Measurements from ENCODE around the gene ING4. TPM values are rescaled to one million over a fixed set of nuclear protein-coding genes. Genes with fewer than 3 reads are reported as not detected.
A peak's percentile ranks its signal among the peaks of the same experiment; 100 is the strongest.

The ING4 gene
- total RNA-seq, 4 donors from 2014 or later = 45.1 to 58.3 (median 49.9) TPM

- Histone ChIP-seq H3K4me1 (peaks cover 13 to 21% (median 18%) of the 10 kb centered on the region in 4 donors), H3K27me3 (peaks cover 4 to 99% (median 46%) of the 10 kb centered on the region in 4 donors), H3K27ac (replicated peaks in 1 of 4) (peak within 1 kb of the TSS in 1 of 4 donors; percentile 20), H3K9me3 (no peaks in the 10 kb centered on the region), H3K4me3 (peak within 1 kb of the TSS; percentile 52 to 78 (median 56)), H3K36me3 (no peaks in the 10 kb centered on the region)
- 0% methylated on average over 1 of the region's 43 CpGs for WGBS
- intact Hi-C loops (cut with DNase I) = no loop called here
- no peak for DNase-seq (ENCODE audit: extremely low spot score)
- no peak for TF ChIP-seq EP300 (IDR thresholded peaks at IDR 0.05)
- no peak for TF ChIP-seq CTCF (IDR thresholded peaks at IDR 0.05)
- no peak for TF ChIP-seq POLR2AphosphoS5 (IDR thresholded peaks at IDR 0.05)
Observed at GRCh38 chr12:6700646-6701051, 37.7 kb upstream of the ING4 start, which contains the start of gene PIANP. TSS of gene PIANP (minus strand) at chr12:6700815. CDS start at chr12:6698061, 2,754 bp downstream.

DNA sequence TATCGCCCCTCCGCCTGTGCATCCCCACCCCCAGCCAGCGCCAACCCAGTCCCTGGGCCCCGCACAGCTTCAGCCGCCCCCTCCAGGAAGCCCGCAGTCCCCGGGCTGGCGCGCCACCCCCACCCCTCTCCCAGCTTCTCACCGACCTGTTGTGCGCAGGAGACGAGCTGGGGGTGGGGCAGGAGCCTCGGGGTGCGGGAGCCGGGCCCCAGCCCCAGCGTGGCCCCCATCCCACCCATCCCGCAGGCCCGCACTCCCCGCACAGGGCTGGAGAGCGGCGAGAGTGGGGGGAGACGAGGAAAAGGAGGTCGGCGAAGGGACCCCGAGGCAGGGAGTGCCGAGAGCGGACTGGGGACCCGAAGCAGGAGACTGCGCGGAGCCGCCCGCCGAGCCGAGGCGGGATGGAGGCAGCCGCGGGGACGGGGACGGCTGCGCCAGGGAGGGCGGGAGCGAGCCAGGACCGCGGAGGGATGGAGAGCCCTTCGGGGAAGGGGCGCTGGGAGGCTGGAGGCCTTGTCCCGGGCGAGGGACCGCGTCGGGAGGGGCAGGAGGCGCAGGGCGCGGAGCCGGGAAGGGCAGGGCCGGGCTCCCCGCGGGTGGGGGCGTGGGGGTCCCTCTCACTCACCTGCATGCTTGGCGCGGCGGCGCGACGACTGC lies 37.2 kb upstream of the ING4 start:
- TF ChIP-seq POLR2A (IDR thresholded peaks at IDR 0.05; ENCODE audit: low read depth) (no peak), EP300 (IDR thresholded peaks at IDR 0.05) (no peak), POLR2AphosphoS5 (IDR thresholded peaks at IDR 0.05) (no peak), CTCF (IDR thresholded peaks at IDR 0.05) (no peak)
- Histone ChIP-seq H3K27me3 (peaks cover 4 to 99% (median 46%) of the 10 kb centered on the region in 4 donors), H3K4me1 (peaks cover 13 to 21% (median 18%) of the 10 kb centered on the region in 4 donors), H3K4me3 (peak overlapping the region; percentile 52 to 78 (median 56)), H3K9me3 (no peaks in the 10 kb centered on the region), H3K36me3 (no peaks in the 10 kb centered on the region), H3K27ac (replicated peaks in 1 of 4) (peak overlapping the region in 1 of 4 donors; percentile 20)
- 4% methylated on average over 4 of the region's 65 CpGs for WGBS
- intact Hi-C loops (cut with DNase I) = no loop called here
- no peak for DNase-seq (ENCODE audit: extremely low spot score)

- Histone ChIP-seq H3K9me3 (no peaks in the 10 kb centered on the region), H3K4me1 (peaks cover 13 to 21% (median 18%) of the 10 kb centered on the region in 4 donors), H3K36me3 (no peaks in the 10 kb centered on the region), H3K27ac (replicated peaks in 1 of 4) (no peak overlapping the region), H3K4me3 (peak overlapping the region; percentile 52 to 78 (median 56)), H3K27me3 (peaks cover 4 to 99% (median 46%) of the 10 kb centered on the region in 4 donors)
- 28% methylated on average over 16 of the region's 16 CpGs for WGBS
- no peak for DNase-seq (ENCODE audit: extremely low spot score)
- TF ChIP-seq POLR2A (IDR thresholded peaks at IDR 0.05; ENCODE audit: low read depth) (no peak), POLR2AphosphoS5 (IDR thresholded peaks at IDR 0.05) (no peak), EP300 (IDR thresholded peaks at IDR 0.05) (no peak), CTCF (IDR thresholded peaks at IDR 0.05) (no peak)
- intact Hi-C loops (cut with DNase I) = no loop called here
Observed at GRCh38 chr12:6699259-6699988, 36.5 kb upstream of the ING4 start.

GRCh38 chr12:6698352-6699046 lies 35.6 kb upstream of the ING4 start:
- Histone ChIP-seq H3K4me1 (peaks cover 13 to 21% (median 18%) of the 10 kb centered on the region in 4 donors), H3K27ac (replicated peaks in 1 of 4) (no peak overlapping the region), H3K27me3 (peaks cover 4 to 89% (median 39%) of the 10 kb centered on the region in 4 donors), H3K4me3 (no peak overlapping the region), H3K36me3 (no peaks in the 10 kb centered on the region), H3K9me3 (no peaks in the 10 kb centered on the region)
- DNase-seq (ENCODE audit: extremely low spot score) = no peak
- no peak for TF ChIP-seq CTCF (IDR thresholded peaks at IDR 0.05)
- no peak for TF ChIP-seq POLR2A (IDR thresholded peaks at IDR 0.05; ENCODE audit: low read depth)
- TF ChIP-seq EP300 (IDR thresholded peaks at IDR 0.05) = no peak
- no peak for TF ChIP-seq POLR2AphosphoS5 (IDR thresholded peaks at IDR 0.05)
- intact Hi-C loops (cut with DNase I) = no loop called here
- WGBS = 64% methylated on average over 8 of the region's 8 CpGs

All from esophagus muscularis mucosa (tissue), 4 donors.